HEK293 (cell line): ENCODE measurements around the gene NOC2L.

Experiments
- CTCF ChIA-PET: fragments of 350-600 bp; formaldehyde crosslinking; extraction: SDS; loops from one replicate; lab custom pipeline; 2021; ENCODE audit warnings: antibody characterized with exemption; lab: Yijun Ruan, JAX
- POLR2A ChIA-PET: fragments of 300-600 bp; formaldehyde crosslinking; extraction: SDS; loops from one replicate; lab custom pipeline; 2020; ENCODE audit warnings: antibody characterized with exemption, inconsistent platforms; lab: Yijun Ruan, JAX
- H3K27ac ChIP-seq: fragments of 200-500 bp; sonication (Bioruptor generic); 2 replicates; pipeline ENCODE4 v1.5.1; 2014; ENCODE audit warnings: low read depth, low read length, control low read depth, inconsistent platforms; ENCODE audit errors: extremely low read depth
- H3K36me3 ChIP-seq, 2 experiments: fragments of 200-500 bp in 1 of 2; sonication (Bioruptor generic) in 1 of 2; 1 replicate in 1 of 2; 2 replicates in 1 of 2; pipeline ENCODE4 v1.5.1; 2014 to 2017; ENCODE audit warnings: inconsistent platforms in 2 of 2, low read length in 2 of 2; ENCODE audit not compliant: control insufficient read depth in 2 of 2, insufficient read depth in 1 of 2
- H3K4me1 ChIP-seq: fragments of 200-500 bp; sonication (Bioruptor generic); 2 replicates; pipeline ENCODE4 v1.5.1; 2014; ENCODE audit warnings: mild to moderate bottlenecking, low read length, inconsistent platforms; ENCODE audit not compliant: control insufficient read depth, insufficient read depth
- H3K4me3 ChIP-seq: 2 replicates; pipeline ENCODE4 v1.5.1; 2011; ENCODE audit warnings: low read depth, mild to moderate bottlenecking, control low read depth, low read length, moderate library complexity
- H3K9me3 ChIP-seq: fragments of 200-500 bp; sonication (Bioruptor generic); 2 replicates; pipeline ENCODE4 v1.5.1; 2014; ENCODE audit warnings: low read depth, low read length, inconsistent platforms; ENCODE audit not compliant: control insufficient read depth, insufficient read depth
- BCL11A ChIP-seq: fragments of 450-650 bp; formaldehyde crosslinking; IDR thresholded peaks from 2 replicates; pipeline ENCODE4 v1.5.1; 2016; ENCODE audit warnings: low read depth, missing biosample characterization, missing genetic modification characterization
- KLF16 ChIP-seq: fragments of 450-650 bp; formaldehyde crosslinking; IDR thresholded peaks from 2 replicates; pipeline ENCODE4 v1.5.1; 2017; ENCODE audit warnings: missing biosample characterization, missing genetic modification characterization
- KLF8 ChIP-seq: fragments of 450-650 bp; formaldehyde crosslinking; IDR thresholded peaks from 2 replicates; pipeline ENCODE4 v1.5.1; 2016; ENCODE audit warnings: missing biosample characterization, missing genetic modification characterization
- ZBTB48 ChIP-seq: fragments of 450-650 bp; formaldehyde crosslinking; IDR thresholded peaks from 2 replicates; pipeline ENCODE4 v1.5.1; 2016; ENCODE audit warnings: missing biosample characterization, missing genetic modification characterization
- ZBTB8A ChIP-seq: fragments of 450-650 bp; formaldehyde crosslinking; IDR thresholded peaks from 2 replicates; pipeline ENCODE4 v1.5.1; 2016; ENCODE audit warnings: missing biosample characterization, missing genetic modification characterization
- ZFP69B ChIP-seq: fragments of 450-650 bp; formaldehyde crosslinking; IDR thresholded peaks from 2 replicates; pipeline ENCODE4 v1.5.1; 2016; ENCODE audit warnings: missing biosample characterization, missing genetic modification characterization
- ZNF10 ChIP-seq: fragments of 450-650 bp; formaldehyde crosslinking; IDR thresholded peaks from 2 replicates; pipeline ENCODE4 v1.5.1; 2017; ENCODE audit warnings: missing biosample characterization, missing genetic modification characterization
- ZNF157 ChIP-seq: fragments of 450-650 bp; formaldehyde crosslinking; IDR thresholded peaks from 2 replicates; pipeline ENCODE4 v1.5.1; 2016; ENCODE audit warnings: missing biosample characterization, missing genetic modification characterization
- ZNF2 ChIP-seq: fragments of 450-650 bp; formaldehyde crosslinking; IDR thresholded peaks from 2 replicates; pipeline ENCODE4 v1.5.1; 2016; ENCODE audit warnings: missing biosample characterization, missing genetic modification characterization
- ZNF248 ChIP-seq: fragments of 450-650 bp; formaldehyde crosslinking; IDR thresholded peaks from 2 replicates; pipeline ENCODE4 v1.5.1; 2017; ENCODE audit warnings: missing biosample characterization, missing genetic modification characterization
- ZNF423 ChIP-seq: fragments of 450-650 bp; formaldehyde crosslinking; IDR thresholded peaks from 2 replicates; pipeline ENCODE4 v1.5.1; 2016; ENCODE audit warnings: missing biosample characterization, missing genetic modification characterization
- ZNF449 ChIP-seq: fragments of 450-650 bp; formaldehyde crosslinking; IDR thresholded peaks from 2 replicates; pipeline ENCODE4 v1.5.1; 2017; ENCODE audit warnings: missing biosample characterization, mild to moderate bottlenecking, missing genetic modification characterization, moderate library complexity
- ZNF558 ChIP-seq: fragments of 450-650 bp; formaldehyde crosslinking; IDR thresholded peaks from 2 replicates; pipeline ENCODE4 v1.5.1; 2016; ENCODE audit warnings: missing biosample characterization, missing genetic modification characterization
- ZNF621 ChIP-seq: fragments of 450-650 bp; formaldehyde crosslinking; IDR thresholded peaks from 2 replicates; pipeline ENCODE4 v1.5.1; 2017; ENCODE audit warnings: missing biosample characterization, missing genetic modification characterization
- ZNF623 ChIP-seq: fragments of 450-650 bp; formaldehyde crosslinking; IDR thresholded peaks from 2 replicates; pipeline ENCODE4 v1.5.1; 2016; ENCODE audit warnings: missing biosample characterization, missing genetic modification characterization
- ZNF629 ChIP-seq: fragments of 450-650 bp; formaldehyde crosslinking; IDR thresholded peaks from 2 replicates; pipeline ENCODE4 v1.5.1; 2017; ENCODE audit warnings: missing biosample characterization, missing genetic modification characterization
- ZNF692 ChIP-seq: fragments of 450-650 bp; formaldehyde crosslinking; IDR thresholded peaks from 2 replicates; pipeline ENCODE4 v1.5.1; 2016; ENCODE audit warnings: missing biosample characterization, missing genetic modification characterization
- ZNF701 ChIP-seq: fragments of 450-650 bp; formaldehyde crosslinking; IDR thresholded peaks from 2 replicates; pipeline ENCODE4 v1.5.1; 2016; ENCODE audit warnings: missing biosample characterization, missing genetic modification characterization
- ZNF76 ChIP-seq: fragments of 450-650 bp; formaldehyde crosslinking; IDR thresholded peaks from 2 replicates; pipeline ENCODE4; 2016; ENCODE audit warnings: low read depth, missing biosample characterization, missing genetic modification characterization, borderline replicate concordance
- ZXDB ChIP-seq: fragments of 450-650 bp; formaldehyde crosslinking; IDR thresholded peaks from 2 replicates; pipeline ENCODE4 v1.5.1; 2016; ENCODE audit warnings: missing biosample characterization, missing genetic modification characterization
- TF ChIP-seq, protein P1 (sequence below): fragments of 450-650 bp; formaldehyde crosslinking; IDR thresholded peaks from 2 replicates; pipeline ENCODE4 v1.5.1; 2016; ENCODE audit warnings: missing biosample characterization, missing genetic modification characterization, borderline replicate concordance
- TF ChIP-seq, protein P2 (sequence below): fragments of 450-650 bp; formaldehyde crosslinking; optimal IDR thresholded peaks from 2 replicates; pipeline ENCODE3; 2016; ENCODE audit warnings: missing biosample characterization, mild to moderate bottlenecking, missing genetic modification characterization
- TF ChIP-seq, protein P3 (sequence below): fragments of 450-650 bp; formaldehyde crosslinking; IDR thresholded peaks from 2 replicates; pipeline ENCODE4 v1.5.1; 2017; ENCODE audit warnings: missing biosample characterization, missing genetic modification characterization
- TF ChIP-seq, protein P4 (sequence below): fragments of 450-650 bp; formaldehyde crosslinking; IDR thresholded peaks from 2 replicates; pipeline ENCODE4 v1.5.1; 2016; ENCODE audit warnings: missing biosample characterization, missing genetic modification characterization

NOC2L gene

DNA sequence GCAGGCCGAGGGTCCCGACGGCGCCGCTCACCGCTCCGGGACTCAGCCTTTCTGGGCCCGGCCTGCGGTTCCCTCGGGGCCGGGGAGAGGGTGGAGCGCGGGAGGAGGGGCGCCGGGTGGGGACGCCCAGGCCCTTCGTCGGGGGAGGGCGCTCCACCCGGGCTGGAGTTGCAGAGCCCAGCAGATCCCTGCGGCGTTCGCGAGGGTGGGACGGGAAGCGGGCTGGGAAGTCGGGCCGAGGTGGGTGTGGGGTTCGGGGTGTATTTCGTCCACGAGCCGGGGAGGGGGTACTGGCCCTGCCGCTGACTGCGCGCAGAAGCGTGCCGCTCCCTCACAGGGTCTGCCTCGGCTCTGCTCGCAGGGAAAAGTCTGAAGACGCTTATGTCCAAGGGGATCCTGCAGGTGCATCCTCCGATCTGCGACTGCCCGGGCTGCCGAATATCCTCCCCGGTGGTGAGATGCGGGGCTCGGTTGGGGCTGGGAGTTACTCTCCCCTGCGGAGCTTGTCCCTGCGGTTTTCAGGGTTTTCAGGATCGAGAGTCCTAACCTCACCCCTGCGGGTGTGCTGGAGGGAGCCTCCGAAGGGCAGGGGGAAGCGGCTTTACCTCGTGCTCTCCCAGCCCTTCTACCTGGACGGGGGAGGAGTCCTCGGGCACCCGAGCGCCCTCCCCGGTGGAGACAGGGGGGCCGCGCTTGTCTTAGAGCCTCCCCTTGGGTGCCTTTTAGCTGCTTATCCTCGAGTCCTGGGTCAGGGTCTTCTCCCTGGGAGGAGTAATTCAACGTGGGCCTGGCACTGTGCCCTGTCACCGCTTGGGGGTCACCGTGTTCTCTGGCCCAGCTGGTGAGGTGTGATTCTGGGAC lies 33.3 kb downstream of the NOC2L start (continued):
- 0 out of 2 replicates have a peak, but pooled peaks have one; percentile 33 for TF ChIP-seq ZNF2 (tag by site-specific recombination)
- TF ChIP-seq KLF16: peak; percentile 54; the same call in 1 of the 2 replicates
- TF ChIP-seq ZNF248 (tag by site-specific recombination): no peak
- TF ChIP-seq ZNF623 (tag by site-specific recombination): no peak
- TF ChIP-seq ZNF701 (tag by site-specific recombination): no peak
- TF ChIP-seq ZNF692 (tag by site-specific recombination): peak; percentile 81
- TF ChIP-seq BCL11A (tag by site-specific recombination): peak; percentile 53; the same call in 1 of the 2 replicates
- TF ChIP-seq ZNF558 (tag by site-specific recombination): no peak
- TF ChIP-seq, protein P1, sequence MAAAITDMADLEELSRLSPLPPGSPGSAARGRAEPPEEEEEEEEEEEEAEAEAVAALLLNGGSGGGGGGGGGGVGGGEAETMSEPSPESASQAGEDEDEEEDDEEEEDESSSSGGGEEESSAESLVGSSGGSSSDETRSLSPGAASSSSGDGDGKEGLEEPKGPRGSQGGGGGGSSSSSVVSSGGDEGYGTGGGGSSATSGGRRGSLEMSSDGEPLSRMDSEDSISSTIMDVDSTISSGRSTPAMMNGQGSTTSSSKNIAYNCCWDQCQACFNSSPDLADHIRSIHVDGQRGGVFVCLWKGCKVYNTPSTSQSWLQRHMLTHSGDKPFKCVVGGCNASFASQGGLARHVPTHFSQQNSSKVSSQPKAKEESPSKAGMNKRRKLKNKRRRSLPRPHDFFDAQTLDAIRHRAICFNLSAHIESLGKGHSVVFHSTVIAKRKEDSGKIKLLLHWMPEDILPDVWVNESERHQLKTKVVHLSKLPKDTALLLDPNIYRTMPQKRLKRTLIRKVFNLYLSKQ: no peak

GRCh38 chr1:924656-925560 lies 34.1 kb downstream of the NOC2L start:
- Histone ChIP-seq H3K27ac (peak overlapping the region; percentile 99), H3K9me3 (no peaks in the 10 kb centered on the region), H3K4me1 (peaks cover 10% of the 10 kb centered on the region), H3K4me3 (peak overlapping the region; percentile 57), H3K36me3 (peaks cover 0 to 63% of the 10 kb centered on the region in 2 experiments; a peak in 1 of 3 replicates)
- ChIA-PET POLR2A (interaction anchor here (1.0 to 3.7 kb wide), 3 partner anchors 13 to 31 kb away, joined by 3 to 39 read pairs (median 9); no protein-coding TSS in a partner anchor), CTCF (no interaction called here)
- TF ChIP-seq ZBTB48 (tag by site-specific recombination) (peak; percentile 39; the same call in 1 of the 2 replicates), ZNF629 (tag by site-specific recombination) (peak; percentile 22; the same call in 1 of the 2 replicates), ZXDB (tag by site-specific recombination) (peak; percentile 60; the same call in 1 of the 2 replicates), KLF8 (tag by site-specific recombination) (peak; percentile 89; the same call in 1 of the 2 replicates), ZNF449 (peak; percentile 86), ZNF157 (tag by site-specific recombination) (no peak), ZBTB8A (tag by site-specific recombination) (peak; percentile 86), ZNF621 (tag by site-specific recombination) (no peak), ZNF423 (tag by site-specific recombination) (peak; percentile 63), ZNF76 (tag by site-specific recombination) (peak; percentile 73; the same call in 1 of the 2 replicates), ZNF10 (tag by site-specific recombination) (0 out of 2 replicates have a peak, but pooled peaks have one; percentile 15), KLF16 (peak; percentile 84), ZFP69B (tag by site-specific recombination) (0 out of 2 replicates have a peak, but pooled peaks have one; percentile 29)
- TF ChIP-seq, protein P2, sequence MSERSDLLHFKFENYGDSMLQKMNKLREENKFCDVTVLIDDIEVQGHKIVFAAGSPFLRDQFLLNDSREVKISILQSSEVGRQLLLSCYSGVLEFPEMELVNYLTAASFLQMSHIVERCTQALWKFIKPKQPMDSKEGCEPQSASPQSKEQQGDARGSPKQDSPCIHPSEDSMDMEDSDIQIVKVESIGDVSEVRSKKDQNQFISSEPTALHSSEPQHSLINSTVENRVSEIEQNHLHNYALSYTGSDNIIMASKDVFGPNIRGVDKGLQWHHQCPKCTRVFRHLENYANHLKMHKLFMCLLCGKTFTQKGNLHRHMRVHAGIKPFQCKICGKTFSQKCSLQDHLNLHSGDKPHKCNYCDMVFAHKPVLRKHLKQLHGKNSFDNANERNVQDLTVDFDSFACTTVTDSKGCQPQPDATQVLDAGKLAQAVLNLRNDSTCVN (tag by site-specific recombination): peak; percentile 87
- TF ChIP-seq, protein P3, sequence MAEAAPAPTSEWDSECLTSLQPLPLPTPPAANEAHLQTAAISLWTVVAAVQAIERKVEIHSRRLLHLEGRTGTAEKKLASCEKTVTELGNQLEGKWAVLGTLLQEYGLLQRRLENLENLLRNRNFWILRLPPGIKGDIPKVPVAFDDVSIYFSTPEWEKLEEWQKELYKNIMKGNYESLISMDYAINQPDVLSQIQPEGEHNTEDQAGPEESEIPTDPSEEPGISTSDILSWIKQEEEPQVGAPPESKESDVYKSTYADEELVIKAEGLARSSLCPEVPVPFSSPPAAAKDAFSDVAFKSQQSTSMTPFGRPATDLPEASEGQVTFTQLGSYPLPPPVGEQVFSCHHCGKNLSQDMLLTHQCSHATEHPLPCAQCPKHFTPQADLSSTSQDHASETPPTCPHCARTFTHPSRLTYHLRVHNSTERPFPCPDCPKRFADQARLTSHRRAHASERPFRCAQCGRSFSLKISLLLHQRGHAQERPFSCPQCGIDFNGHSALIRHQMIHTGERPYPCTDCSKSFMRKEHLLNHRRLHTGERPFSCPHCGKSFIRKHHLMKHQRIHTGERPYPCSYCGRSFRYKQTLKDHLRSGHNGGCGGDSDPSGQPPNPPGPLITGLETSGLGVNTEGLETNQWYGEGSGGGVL (tag by site-specific recombination): peak; percentile 65
- TF ChIP-seq, protein P4, sequence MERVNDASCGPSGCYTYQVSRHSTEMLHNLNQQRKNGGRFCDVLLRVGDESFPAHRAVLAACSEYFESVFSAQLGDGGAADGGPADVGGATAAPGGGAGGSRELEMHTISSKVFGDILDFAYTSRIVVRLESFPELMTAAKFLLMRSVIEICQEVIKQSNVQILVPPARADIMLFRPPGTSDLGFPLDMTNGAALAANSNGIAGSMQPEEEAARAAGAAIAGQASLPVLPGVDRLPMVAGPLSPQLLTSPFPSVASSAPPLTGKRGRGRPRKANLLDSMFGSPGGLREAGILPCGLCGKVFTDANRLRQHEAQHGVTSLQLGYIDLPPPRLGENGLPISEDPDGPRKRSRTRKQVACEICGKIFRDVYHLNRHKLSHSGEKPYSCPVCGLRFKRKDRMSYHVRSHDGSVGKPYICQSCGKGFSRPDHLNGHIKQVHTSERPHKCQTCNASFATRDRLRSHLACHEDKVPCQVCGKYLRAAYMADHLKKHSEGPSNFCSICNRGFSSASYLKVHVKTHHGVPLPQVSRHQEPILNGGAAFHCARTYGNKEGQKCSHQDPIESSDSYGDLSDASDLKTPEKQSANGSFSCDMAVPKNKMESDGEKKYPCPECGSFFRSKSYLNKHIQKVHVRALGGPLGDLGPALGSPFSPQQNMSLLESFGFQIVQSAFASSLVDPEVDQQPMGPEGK: peak; percentile 89
